Activated B cell treated with CpG ODN at 0.5 μM for 24 hours (primary cell): ENCODE data around the gene WWOX. TPM values are rescaled to one million over a fixed set of nuclear protein-coding genes. Genes with fewer than 3 reads are reported as not detected.

Source experiments
- ATAC-seq: fragments of 200-7000 bp; cut with Tn5 transposase; one replicate; pipeline ENCODE4 v1.10.0; 2021; ENCODE audit warnings: low read depth, mild to moderate bottlenecking, moderate library complexity
- CTCF ChIA-PET: fragments of 350-600 bp; sonication (Branson Sonifier 250); formaldehyde crosslinking; loops from one replicate; lab custom pipeline; 2021; ENCODE audit warnings: antibody characterized with exemption; lab: Charles Lee
- POLR2A ChIA-PET: fragments of 350-600 bp; sonication (Branson Sonifier 250); formaldehyde crosslinking; loops from one replicate; lab custom pipeline; 2021; ENCODE audit warnings: antibody characterized with exemption; lab: Charles Lee
- DNase-seq: peaks from one replicate; pipeline ENCODE4 v3.0.0; 2022
- H3K27ac Mint-ChIP-seq: one replicate; pipeline ENCODE4 v1.8.0; 2020; ENCODE audit warnings: mixed read lengths
- H3K27me3 Mint-ChIP-seq: one replicate; pipeline ENCODE4 v1.8.0; 2021; ENCODE audit warnings: mixed read lengths
- H3K36me3 Mint-ChIP-seq: one replicate; pipeline ENCODE4 v1.8.0; 2021; ENCODE audit warnings: low read depth, mixed read lengths
- H3K4me1 Mint-ChIP-seq: one replicate; pipeline ENCODE4 v1.8.0; 2021; ENCODE audit warnings: mixed read lengths
- H3K4me3 Mint-ChIP-seq: one replicate; pipeline ENCODE4 v1.8.0; 2020; ENCODE audit warnings: mild to moderate bottlenecking, mixed read lengths
- H3K9me3 Mint-ChIP-seq: one replicate; pipeline ENCODE4 v1.8.0; 2020; ENCODE audit warnings: mixed read lengths
- intact Hi-C: fragments of 100-400 bp; cut with micrococcal nuclease; formaldehyde crosslinking; loops from one replicate; pipeline ENCODE4 v1.15.1; 2024
- total RNA-seq: library from RNA; stranded (reverse); gene quantifications from 2 replicates; pipeline ENCODE4 v1.2.3, GENCODE V29; 2022
- TF ChIP-seq, protein P1 (sequence below): fragments of 200-600 bp; IDR thresholded peaks from one replicate; pipeline ENCODE4 v1.8.0; 2022; ENCODE audit warnings: antibody characterized with exemption, mild to moderate bottlenecking

Gene WWOX
- total RNA-seq, 1 donor from 2014 or later: 22.6 TPM

GRCh38 chr16:78192734-78193488 is 93.5 kb downstream of the WWOX start:
- H3K36me3 Mint-ChIP-seq: peaks cover 2% of the 10 kb centered on the region
- ATAC-seq (no peak), DNase-seq (no peak)
- no peaks in the 10 kb centered on the region for H3K9me3 Mint-ChIP-seq
- H3K27me3 Mint-ChIP-seq: no peaks in the 10 kb centered on the region
- H3K4me3 Mint-ChIP-seq: no peak overlapping the region
- CTCF ChIA-PET: no interaction called here
- no peak overlapping the region for H3K27ac Mint-ChIP-seq
- intact Hi-C loops: no loop called here
- peaks cover 28% of the 10 kb centered on the region for H3K4me1 Mint-ChIP-seq
- TF ChIP-seq, protein P1, sequence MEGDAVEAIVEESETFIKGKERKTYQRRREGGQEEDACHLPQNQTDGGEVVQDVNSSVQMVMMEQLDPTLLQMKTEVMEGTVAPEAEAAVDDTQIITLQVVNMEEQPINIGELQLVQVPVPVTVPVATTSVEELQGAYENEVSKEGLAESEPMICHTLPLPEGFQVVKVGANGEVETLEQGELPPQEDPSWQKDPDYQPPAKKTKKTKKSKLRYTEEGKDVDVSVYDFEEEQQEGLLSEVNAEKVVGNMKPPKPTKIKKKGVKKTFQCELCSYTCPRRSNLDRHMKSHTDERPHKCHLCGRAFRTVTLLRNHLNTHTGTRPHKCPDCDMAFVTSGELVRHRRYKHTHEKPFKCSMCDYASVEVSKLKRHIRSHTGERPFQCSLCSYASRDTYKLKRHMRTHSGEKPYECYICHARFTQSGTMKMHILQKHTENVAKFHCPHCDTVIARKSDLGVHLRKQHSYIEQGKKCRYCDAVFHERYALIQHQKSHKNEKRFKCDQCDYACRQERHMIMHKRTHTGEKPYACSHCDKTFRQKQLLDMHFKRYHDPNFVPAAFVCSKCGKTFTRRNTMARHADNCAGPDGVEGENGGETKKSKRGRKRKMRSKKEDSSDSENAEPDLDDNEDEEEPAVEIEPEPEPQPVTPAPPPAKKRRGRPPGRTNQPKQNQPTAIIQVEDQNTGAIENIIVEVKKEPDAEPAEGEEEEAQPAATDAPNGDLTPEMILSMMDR: no peak
- POLR2A ChIA-PET: no interaction called here

- peaks cover 2% of the 10 kb centered on the region for H3K36me3 Mint-ChIP-seq
- no peak overlapping the region for H3K27ac Mint-ChIP-seq
- no peak overlapping the region for H3K4me3 Mint-ChIP-seq
- H3K4me1 Mint-ChIP-seq: peaks cover 16% of the 10 kb centered on the region
- ATAC-seq (no peak), DNase-seq (no peak)
- no peaks in the 10 kb centered on the region for H3K9me3 Mint-ChIP-seq
- ChIA-PET POLR2A (no interaction called here), CTCF (no interaction called here)
- intact Hi-C loops: no loop called here
- TF ChIP-seq, protein P1: no peak
- no peaks in the 10 kb centered on the region for H3K27me3 Mint-ChIP-seq
Observed at GRCh38 chr16:78194948-78195347, 95.5 kb downstream of the WWOX start.

GRCh38 chr16:78195797-78196196 is 96.3 kb downstream of the WWOX start:
- peaks cover 14% of the 10 kb centered on the region for H3K4me1 Mint-ChIP-seq
- no peaks in the 10 kb centered on the region for H3K9me3 Mint-ChIP-seq
- intact Hi-C loops: no loop called here
- no peak overlapping the region for H3K27ac Mint-ChIP-seq
- ChIA-PET CTCF (no interaction called here), POLR2A (interaction anchor here (0.7 kb wide), 1 partner anchor 42 kb away, joined by 4 read pairs; no protein-coding TSS in a partner anchor)
- no peaks in the 10 kb centered on the region for H3K27me3 Mint-ChIP-seq
- H3K36me3 Mint-ChIP-seq: peaks cover 2% of the 10 kb centered on the region
- no peak for DNase-seq
- no peak overlapping the region for H3K4me3 Mint-ChIP-seq
- TF ChIP-seq, protein P1: no peak
- ATAC-seq: no peak

GRCh38 chr16:78196502-78196901 is 97.0 kb downstream of the WWOX start:
- DNase-seq: no peak
- ChIA-PET CTCF (no interaction called here), POLR2A (no interaction called here)
- intact Hi-C loops: no loop called here
- H3K27ac Mint-ChIP-seq: no peak overlapping the region
- H3K9me3 Mint-ChIP-seq: no peaks in the 10 kb centered on the region
- no peak overlapping the region for H3K4me3 Mint-ChIP-seq
- H3K36me3 Mint-ChIP-seq: peaks cover under 1% of the 10 kb centered on the region
- no peak for ATAC-seq
- H3K4me1 Mint-ChIP-seq: peaks cover 14% of the 10 kb centered on the region
- no peaks in the 10 kb centered on the region for H3K27me3 Mint-ChIP-seq
- TF ChIP-seq, protein P1: no peak

DNA sequence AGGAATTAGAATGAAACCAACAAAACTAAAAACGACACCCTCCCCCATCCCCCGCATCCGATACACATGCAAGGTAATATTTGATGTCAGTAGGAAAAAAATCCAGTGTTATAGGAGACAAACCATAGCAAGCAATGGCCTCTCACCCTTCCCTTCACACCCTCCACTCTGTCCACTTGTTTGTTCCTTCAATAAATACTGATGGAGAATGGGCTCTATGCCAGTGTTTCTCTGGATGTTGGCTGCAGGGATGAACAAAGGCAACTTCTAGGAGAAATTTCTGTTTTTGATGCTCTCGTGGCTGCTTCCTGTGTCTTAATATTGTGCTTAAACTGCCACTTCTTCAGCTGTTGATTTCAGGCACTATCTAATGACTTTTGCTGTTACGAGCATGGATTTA is 98.8 kb downstream of the WWOX start:
- Mint-ChIP-seq H3K27ac (no peak overlapping the region), H3K4me1 (peaks cover 14% of the 10 kb centered on the region), H3K4me3 (no peak overlapping the region), H3K27me3 (no peaks in the 10 kb centered on the region), H3K36me3 (no peaks in the 10 kb centered on the region), H3K9me3 (no peaks in the 10 kb centered on the region)
- intact Hi-C loops: no loop called here
- ChIA-PET CTCF (no interaction called here), POLR2A (no interaction called here)
- TF ChIP-seq, protein P1: no peak
- DNase-seq (no peak), ATAC-seq (no peak)
